Right ventricle myocardium superior (tissue), 1 donor: ENCODE measurements around the gene MROH7. TPM values are rescaled to one million over a fixed set of nuclear protein-coding genes. Genes with fewer than 3 reads are reported as not detected.
"Not testable (repeated sequence)": the region's sequence is repeated elsewhere in the genome, so short reads cannot be mapped to it uniquely, and the experiment has no call there.

ENCODE experiments used
- ATAC-seq: fragments of 200-7000 bp; cut with Tn5 transposase; one replicate; pipeline ENCODE4 v1.9.1; 2020; ENCODE audit warnings: mild to moderate bottlenecking; ENCODE audit not compliant: poor library complexity
- DNase-seq: peaks from one replicate; pipeline ENCODE4 v3.0.0-alpha.2; 2020
- intact Hi-C: fragments of 100-400 bp; cut with DNase I; formaldehyde crosslinking; loops from one replicate; pipeline ENCODE4 v1.11.2; 2022
- total RNA-seq: library from RNA; stranded (reverse); fragmentation: NEBNext Ultra II Directional; extraction: Animal tissue kit (Norgen Biotek cat#: 25700); gene quantifications from one replicate; pipeline ENCODE4 v1.2.1, GENCODE V29; 2021
- donor health status: DM: no; HTN: yes; CAD: no; lungs with severe emphysema.

Gene MROH7
- total RNA-seq, 1 donor from 2014 or later, result 4.5 TPM

DNA sequence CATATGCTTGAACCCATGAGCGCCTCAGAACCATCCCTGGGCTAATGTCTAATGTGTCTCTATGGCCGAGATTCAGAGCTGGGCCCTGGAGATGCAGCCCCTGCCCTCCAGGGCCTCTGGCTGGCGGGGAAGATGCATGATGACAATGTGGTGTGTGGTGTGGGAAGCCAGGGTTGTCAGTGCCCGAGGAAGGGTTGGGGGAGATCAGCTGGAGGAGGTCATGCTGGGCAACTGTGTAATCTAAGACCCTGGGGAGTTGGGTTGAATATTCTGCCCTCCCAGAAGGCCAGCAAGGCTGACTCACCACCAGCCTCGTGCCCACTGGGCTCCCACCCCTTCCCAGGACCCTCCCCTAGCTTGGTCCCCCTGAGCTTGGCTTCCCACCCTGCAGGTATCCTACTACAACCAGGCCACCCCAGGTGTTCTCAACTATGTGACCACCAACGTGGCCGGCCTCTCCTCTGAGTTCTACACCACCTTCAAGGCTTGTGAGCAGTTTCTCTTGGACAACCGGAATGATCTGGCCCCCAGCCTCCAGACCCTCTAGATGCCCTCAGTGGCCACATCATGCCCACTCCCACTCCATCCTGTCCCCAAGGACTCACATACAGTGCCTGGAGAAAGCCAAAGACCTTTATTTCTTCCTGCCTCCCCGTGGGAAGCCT is 32.9 kb upstream of the MROH7 start:
- ATAC-seq (no peak), DNase-seq (no peak)
- intact Hi-C loops, result no loop called here

GRCh38 chr1:54609301-54609921 is 32.2 kb upstream of the MROH7 start:
- intact Hi-C loops, result no loop called here
- peak; percentile 7 for ATAC-seq
- no peak for DNase-seq

DNA sequence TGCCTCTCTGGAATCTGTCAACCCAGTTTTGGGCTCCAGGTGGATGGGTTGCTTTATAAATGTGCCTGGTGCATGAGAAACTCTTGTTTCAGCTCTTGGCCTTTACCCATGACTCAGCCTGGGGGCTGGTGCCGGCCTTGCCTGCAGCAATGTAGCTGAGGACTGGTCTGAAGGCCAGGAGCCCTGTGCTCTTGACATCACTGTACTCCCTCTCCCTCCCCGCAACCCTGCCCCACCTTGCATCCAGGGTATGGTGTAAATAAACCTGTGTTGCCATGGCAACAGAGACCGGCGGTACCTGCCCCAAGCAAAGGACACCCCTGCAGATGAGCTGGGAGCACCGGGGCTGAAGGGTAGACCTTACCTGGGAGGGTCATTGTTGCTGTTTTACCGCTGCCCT is 31.5 kb upstream of the MROH7 start:
- ATAC-seq (no peak), DNase-seq (no peak)
- intact Hi-C loops, result no loop called here

- intact Hi-C loops, result no loop called here
- no peak for DNase-seq
- ATAC-seq, result no peak
These were observed 30.7 kb upstream of the MROH7 start for GRCh38 chr1:54610601-54611580.

- DNase-seq, result no peak
- ATAC-seq, result no peak
- intact Hi-C loops, result no loop called here
These were observed 30.0 kb upstream of the MROH7 start for GRCh38 chr1:54611621-54612020.

GRCh38 chr1:54614024-54614423 is 27.6 kb upstream of the MROH7 start:
- ATAC-seq (no peak), DNase-seq (no peak)
- intact Hi-C loops, result no loop called here

- no peak for DNase-seq
- no peak for ATAC-seq
These were observed 27.0 kb upstream of the MROH7 start for GRCh38 chr1:54614563-54614962.

GRCh38 chr1:54615531-54616279 is 25.9 kb upstream of the MROH7 start:
- intact Hi-C loops, result no loop called here
- ATAC-seq (peak; percentile 28), DNase-seq (no peak)

More at GRCh38 chr1:54614563-54614962, 27.0 kb upstream of the MROH7 start:
- intact Hi-C loops, result no loop called here

DNA sequence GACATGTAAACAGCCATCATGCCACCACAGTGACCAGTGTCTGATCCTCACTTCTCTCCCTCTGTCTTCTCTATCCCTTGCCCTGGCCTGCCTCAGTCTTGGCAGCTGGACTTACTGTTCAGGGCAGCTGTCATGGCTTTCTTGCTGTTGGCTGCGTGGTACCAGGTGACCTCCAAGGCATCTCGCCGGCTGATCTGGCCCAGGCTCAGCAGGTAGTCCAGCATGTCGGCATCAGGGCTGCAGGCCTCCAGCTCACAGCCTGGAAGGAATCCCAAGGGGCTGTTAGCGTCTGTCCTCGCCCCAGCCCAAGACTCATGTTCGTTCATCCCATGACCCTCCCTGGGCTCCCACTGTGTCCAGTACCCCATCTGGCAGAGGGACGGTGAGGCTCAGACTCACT is 21.8 kb upstream of the MROH7 start:
- intact Hi-C loops, result no loop called here
- no peak for ATAC-seq
- no peak for DNase-seq

GRCh38 chr1:54623216-54624007 is 18.2 kb upstream of the MROH7 start, which contains the start of gene FAM151A:
Gene FAM151A (minus strand): TSS chr1:54623525. CDS start chr1:54623395, 130 bp downstream.
- peak; percentile 59 for ATAC-seq
- DNase-seq, result peak; percentile 65
- intact Hi-C loops, result no loop called here

DNA sequence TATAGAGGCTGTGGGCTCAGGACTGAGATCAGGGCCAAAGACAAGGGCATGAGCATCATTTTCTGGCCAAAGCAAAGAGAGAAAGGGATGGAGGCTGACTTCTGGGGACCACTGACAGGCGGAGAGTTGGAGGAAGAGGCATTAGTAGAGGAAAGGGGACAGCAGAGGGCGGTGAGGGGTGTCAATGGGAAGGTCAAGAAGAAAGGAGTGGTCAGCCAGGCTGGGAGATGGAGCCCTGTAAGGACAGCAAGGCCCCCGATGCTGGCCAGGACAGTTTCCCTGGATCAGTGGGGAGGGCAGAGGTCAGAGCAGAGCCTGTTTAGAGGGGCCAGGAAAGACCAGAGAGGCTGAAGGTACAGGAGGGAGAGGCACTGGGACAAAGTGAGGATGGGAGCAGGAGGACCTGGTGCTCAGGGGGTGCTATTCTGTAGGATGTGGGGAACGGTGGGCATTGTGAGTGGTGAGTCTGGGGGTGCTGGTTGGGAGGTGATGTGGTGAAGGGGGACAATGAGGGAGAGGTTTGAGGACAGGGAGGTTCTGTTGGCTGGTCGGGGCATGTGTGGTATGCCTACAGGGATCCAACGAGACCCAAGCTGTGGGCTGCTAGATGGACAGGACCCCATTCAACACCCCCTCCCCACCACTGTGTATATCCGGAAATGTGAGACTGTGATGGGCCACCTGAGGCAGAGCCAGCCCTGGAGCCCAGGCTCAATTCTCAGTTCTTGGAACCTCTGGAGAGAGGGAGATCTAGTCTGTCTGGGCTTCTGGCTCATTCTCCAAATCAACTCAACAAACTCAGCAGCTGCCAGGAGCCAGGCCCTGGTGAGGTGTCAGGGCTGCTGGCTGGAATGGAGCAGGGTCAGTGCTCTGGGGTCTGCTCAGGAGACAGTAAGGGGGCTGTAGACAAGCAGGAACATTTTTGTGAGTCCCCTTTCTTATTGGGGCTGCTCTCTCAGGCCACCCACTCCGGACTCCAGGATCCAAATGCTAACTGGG is 16.8 kb upstream of the MROH7 start:
- peak; percentile 48 for ATAC-seq
- intact Hi-C loops, result no loop called here
- DNase-seq, result no peak

DNA sequence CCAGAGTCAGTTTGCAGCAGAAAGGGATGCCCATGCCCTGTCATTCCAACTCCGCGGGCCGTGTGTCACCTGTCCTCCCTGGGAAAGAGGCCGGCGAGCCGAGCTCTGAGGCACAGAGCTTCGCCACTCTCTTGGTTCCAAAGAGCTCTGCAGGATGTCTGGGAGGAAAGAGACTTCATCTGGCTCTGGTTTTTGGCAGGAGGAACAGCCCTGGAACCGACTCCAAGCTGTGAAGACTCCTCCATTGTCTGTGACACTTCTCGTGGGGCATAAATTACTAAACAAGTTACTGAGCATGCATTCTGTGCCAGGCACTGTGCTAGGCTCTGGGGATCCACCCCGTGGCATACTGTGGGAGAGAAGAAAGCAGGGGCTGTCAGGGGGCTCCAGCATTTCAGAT is 14.4 kb upstream of the MROH7 start:
- ATAC-seq (no peak), DNase-seq (no peak)
- intact Hi-C loops, result no loop called here

DNA sequence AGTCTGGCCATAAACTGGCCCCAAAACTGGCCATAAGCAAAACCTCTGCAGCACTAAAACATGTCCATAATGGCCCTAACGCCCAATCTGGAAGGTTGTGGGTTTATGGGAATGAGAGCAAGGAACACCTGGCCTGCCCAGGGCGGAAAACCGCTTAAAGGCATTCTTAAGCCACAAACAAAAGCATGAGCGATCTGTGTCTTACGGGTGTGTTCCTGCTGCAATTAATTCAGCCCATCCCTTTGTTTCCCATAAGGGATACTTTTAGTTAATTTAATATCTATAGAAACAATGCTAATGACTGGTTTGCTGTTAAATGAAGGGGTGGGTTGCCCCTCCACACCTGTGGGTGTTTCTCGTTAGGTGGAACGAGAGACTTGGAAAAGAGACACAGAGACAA is 5.8 kb upstream of the MROH7 start:
- DNase-seq, intact Hi-C loops, ATAC-seq: not testable (repeated sequence)

GRCh38 chr1:54636461-54637446 is 4.8 kb upstream of the MROH7 start:
- ATAC-seq, intact Hi-C loops, DNase-seq: not testable (repeated sequence)

DNA sequence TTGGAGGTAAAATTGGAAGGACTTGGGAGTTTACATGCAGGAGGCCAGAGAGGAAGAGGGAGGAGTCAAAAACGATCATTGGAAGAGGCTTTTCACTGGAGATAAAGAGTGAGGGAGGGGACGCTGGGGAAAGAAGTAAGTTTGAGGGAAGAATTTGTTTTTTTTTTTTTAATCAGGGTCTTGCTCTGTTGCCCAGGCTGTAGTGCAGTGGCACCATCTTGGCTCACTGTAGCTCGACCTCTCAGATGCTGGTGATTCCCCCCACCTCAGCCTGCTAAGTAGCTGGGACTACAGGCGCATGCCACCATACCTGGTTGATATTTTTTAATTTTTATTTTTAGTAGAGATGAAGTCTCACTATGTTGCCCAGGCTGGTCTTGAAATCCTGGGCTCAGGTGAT is 1.2 kb upstream of the MROH7 start:
- no peak for ATAC-seq
- intact Hi-C loops, result no loop called here
- DNase-seq, result no peak

DNA sequence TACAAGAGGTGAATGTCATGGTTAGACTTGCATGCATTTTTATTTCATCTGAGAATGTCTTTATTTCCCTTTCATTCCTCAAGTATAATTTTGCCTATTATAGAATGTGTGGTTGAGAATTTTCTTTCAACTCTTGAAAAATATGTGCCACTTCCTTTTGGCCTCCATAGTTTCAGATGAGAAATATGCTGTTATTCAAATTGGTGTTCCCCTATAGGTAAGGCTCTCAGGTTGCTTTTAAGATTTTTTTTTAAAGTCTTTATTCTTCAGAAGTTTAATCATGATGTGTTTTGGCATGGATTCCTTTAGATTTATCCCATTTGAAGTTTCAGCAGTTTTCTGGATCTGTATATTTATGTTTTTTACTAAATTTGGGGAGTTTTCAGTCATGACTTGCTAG is 2.1 kb downstream of the MROH7 start:
- DNase-seq, result no peak
- no peak for ATAC-seq
- intact Hi-C loops, result no loop called here
